ENCODE data around the gene ZSCAN25. TPM values are rescaled to one million over a fixed set of nuclear protein-coding genes. Genes with fewer than 3 reads are reported as not detected.
"Not testable (repeated sequence)": the region's sequence is repeated elsewhere in the genome, so short reads cannot be mapped to it uniquely, and the experiment has no call there.

The ZSCAN25 gene
- total RNA-seq, 3 donors from 2014 or later (not counting 1 experiment from before 2014, with no cell fraction given) = 24.4 to 37.4 (median 27.8) TPM

DNA sequence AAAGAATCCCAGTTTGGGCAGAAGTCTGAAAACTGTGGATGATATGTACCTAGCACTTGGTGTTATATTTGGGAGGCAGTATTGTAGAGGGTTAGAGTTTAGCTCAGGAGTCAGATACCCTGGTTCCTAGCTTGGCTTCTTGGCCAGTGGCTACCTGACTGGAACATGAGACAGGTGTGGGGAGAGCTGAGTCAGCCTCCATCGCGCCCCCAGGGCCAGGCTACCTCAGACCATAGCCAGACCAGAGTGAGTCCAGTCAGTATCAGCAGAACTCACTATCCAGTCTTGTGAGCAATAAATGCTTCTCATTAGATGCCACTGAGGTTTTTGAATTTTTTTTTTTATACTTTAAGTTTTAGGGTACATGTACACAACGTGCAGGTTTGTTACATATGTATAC lies 37.0 kb downstream of the ZSCAN25 start:
- H3K27me3 ChIP-seq (ENCODE audit: control insufficient read depth, insufficient read depth, low read length) = no peaks in the 10 kb centered on the region
- no peak overlapping the region for H3K4me3 Mint-ChIP-seq
- H3K9me3 Mint-ChIP-seq = no peaks in the 10 kb centered on the region
- DNase-seq (no peak), ATAC-seq (no peak)
- H3K27me3 Mint-ChIP-seq (ENCODE audit: low read depth in 2 of 2) = no peaks in the 10 kb centered on the region
- 98% methylated on average over 3 of the region's 3 CpGs for WGBS (ENCODE audit: insufficient coverage)
- H3K27ac Mint-ChIP-seq = no peak overlapping the region
- no peaks in the 10 kb centered on the region for H3K36me3 ChIP-seq (ENCODE audit: control insufficient read depth, insufficient read depth, low read length)
- no peak overlapping the region for H3K4me3 ChIP-seq (ENCODE audit: low read length)
- no peaks in the 10 kb centered on the region for H3K4me1 ChIP-seq (ENCODE audit: control insufficient read depth, insufficient read depth, low read length)
- intact Hi-C loops (cut with micrococcal nuclease) = no loop called here
- no peaks in the 10 kb centered on the region for H3K36me3 Mint-ChIP-seq
- H3K9me3 ChIP-seq (ENCODE audit: control insufficient read depth, insufficient read depth, low read length) = no peaks in the 10 kb centered on the region
- H3K27ac ChIP-seq (ENCODE audit: low read length) = no peak overlapping the region
- TF ChIP-seq, protein P1, sequence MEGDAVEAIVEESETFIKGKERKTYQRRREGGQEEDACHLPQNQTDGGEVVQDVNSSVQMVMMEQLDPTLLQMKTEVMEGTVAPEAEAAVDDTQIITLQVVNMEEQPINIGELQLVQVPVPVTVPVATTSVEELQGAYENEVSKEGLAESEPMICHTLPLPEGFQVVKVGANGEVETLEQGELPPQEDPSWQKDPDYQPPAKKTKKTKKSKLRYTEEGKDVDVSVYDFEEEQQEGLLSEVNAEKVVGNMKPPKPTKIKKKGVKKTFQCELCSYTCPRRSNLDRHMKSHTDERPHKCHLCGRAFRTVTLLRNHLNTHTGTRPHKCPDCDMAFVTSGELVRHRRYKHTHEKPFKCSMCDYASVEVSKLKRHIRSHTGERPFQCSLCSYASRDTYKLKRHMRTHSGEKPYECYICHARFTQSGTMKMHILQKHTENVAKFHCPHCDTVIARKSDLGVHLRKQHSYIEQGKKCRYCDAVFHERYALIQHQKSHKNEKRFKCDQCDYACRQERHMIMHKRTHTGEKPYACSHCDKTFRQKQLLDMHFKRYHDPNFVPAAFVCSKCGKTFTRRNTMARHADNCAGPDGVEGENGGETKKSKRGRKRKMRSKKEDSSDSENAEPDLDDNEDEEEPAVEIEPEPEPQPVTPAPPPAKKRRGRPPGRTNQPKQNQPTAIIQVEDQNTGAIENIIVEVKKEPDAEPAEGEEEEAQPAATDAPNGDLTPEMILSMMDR (IDR thresholded peaks at IDR 0.05) = no peak
- H3K4me1 Mint-ChIP-seq = peaks cover 0 to 4% of the 10 kb centered on the region in 2 donors

DNA sequence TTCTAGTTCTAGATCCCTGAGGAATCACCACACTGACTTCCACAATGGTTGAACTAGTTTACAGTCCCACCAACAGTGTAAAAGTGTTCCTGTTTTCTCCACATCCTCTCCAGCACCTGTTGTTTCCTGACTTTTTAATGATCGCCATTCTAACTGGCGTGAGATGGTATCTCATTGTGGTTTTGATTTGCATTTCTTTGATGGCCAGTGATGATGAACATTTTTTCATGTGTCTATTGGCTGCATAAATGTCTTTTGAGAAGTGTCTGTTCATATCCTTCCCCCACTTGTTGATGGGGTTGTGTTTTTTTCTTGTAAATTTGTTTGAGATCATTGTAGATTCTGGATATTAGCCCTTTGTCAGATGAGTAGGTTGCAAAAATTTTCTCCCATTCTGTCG lies 37.9 kb downstream of the ZSCAN25 start:
- H3K27ac ChIP-seq (ENCODE audit: low read length); H3K4me3 ChIP-seq (ENCODE audit: low read length); H3K9me3 Mint-ChIP-seq; H3K36me3 Mint-ChIP-seq; H3K36me3 ChIP-seq (ENCODE audit: control insufficient read depth, insufficient read depth, low read length); H3K4me1 Mint-ChIP-seq; H3K27me3 ChIP-seq (ENCODE audit: control insufficient read depth, insufficient read depth, low read length); intact Hi-C loops (cut with micrococcal nuclease); DNase-seq; H3K4me3 Mint-ChIP-seq; H3K9me3 ChIP-seq (ENCODE audit: control insufficient read depth, insufficient read depth, low read length); H3K27ac Mint-ChIP-seq; H3K27me3 Mint-ChIP-seq (ENCODE audit: low read depth in 2 of 2); H3K4me1 ChIP-seq (ENCODE audit: control insufficient read depth, insufficient read depth, low read length); ATAC-seq: not testable (repeated sequence)
- WGBS (ENCODE audit: insufficient coverage) = 100% methylated on average over 1 of the region's 3 CpGs

GRCh38 chr7:99657879-99658278 lies 41.1 kb downstream of the ZSCAN25 start:
- ATAC-seq; H3K4me3 ChIP-seq (ENCODE audit: low read length); H3K4me3 Mint-ChIP-seq; H3K27ac ChIP-seq (ENCODE audit: low read length); H3K9me3 Mint-ChIP-seq; H3K9me3 ChIP-seq (ENCODE audit: control insufficient read depth, insufficient read depth, low read length); H3K36me3 ChIP-seq (ENCODE audit: control insufficient read depth, insufficient read depth, low read length); H3K27ac Mint-ChIP-seq; H3K4me1 ChIP-seq (ENCODE audit: control insufficient read depth, insufficient read depth, low read length); intact Hi-C loops (cut with micrococcal nuclease); H3K4me1 Mint-ChIP-seq; H3K27me3 ChIP-seq (ENCODE audit: control insufficient read depth, insufficient read depth, low read length); H3K27me3 Mint-ChIP-seq (ENCODE audit: low read depth in 2 of 2); H3K36me3 Mint-ChIP-seq; DNase-seq: not testable (repeated sequence)
- 90% methylated on average over 3 of the region's 5 CpGs for WGBS (ENCODE audit: insufficient coverage)

- H3K27ac ChIP-seq (ENCODE audit: low read length) = no peak overlapping the region
- Mint-ChIP-seq H3K9me3 (no peaks in the 10 kb centered on the region), H3K27ac (no peak overlapping the region), H3K36me3 (peaks cover 14% of the 10 kb centered on the region), H3K4me1 (no peaks in the 10 kb centered on the region), H3K27me3 (ENCODE audit: low read depth in 2 of 2) (no peaks in the 10 kb centered on the region), H3K4me3 (no peak overlapping the region)
- no peaks in the 10 kb centered on the region for H3K4me1 ChIP-seq (ENCODE audit: control insufficient read depth, insufficient read depth, low read length)
- 94% methylated on average over 1 of the region's 3 CpGs for WGBS (ENCODE audit: insufficient coverage)
- H3K27me3 ChIP-seq (ENCODE audit: control insufficient read depth, insufficient read depth, low read length) = no peaks in the 10 kb centered on the region
- no peaks in the 10 kb centered on the region for H3K9me3 ChIP-seq (ENCODE audit: control insufficient read depth, insufficient read depth, low read length)
- ATAC-seq (peak in 1 of 3 donors; percentile 5), DNase-seq (no peak)
- TF ChIP-seq, protein P1 (IDR thresholded peaks at IDR 0.05) = no peak
- intact Hi-C loops (cut with micrococcal nuclease) = no loop called here
- H3K36me3 ChIP-seq (ENCODE audit: control insufficient read depth, insufficient read depth, low read length) = no peaks in the 10 kb centered on the region
- no peak overlapping the region for H3K4me3 ChIP-seq (ENCODE audit: low read length)
Observed at GRCh38 chr7:99665312-99666012, 48.7 kb downstream of the ZSCAN25 start.
